Measurements from ENCODE around the gene PBX1.

Gene PBX1

DNA sequence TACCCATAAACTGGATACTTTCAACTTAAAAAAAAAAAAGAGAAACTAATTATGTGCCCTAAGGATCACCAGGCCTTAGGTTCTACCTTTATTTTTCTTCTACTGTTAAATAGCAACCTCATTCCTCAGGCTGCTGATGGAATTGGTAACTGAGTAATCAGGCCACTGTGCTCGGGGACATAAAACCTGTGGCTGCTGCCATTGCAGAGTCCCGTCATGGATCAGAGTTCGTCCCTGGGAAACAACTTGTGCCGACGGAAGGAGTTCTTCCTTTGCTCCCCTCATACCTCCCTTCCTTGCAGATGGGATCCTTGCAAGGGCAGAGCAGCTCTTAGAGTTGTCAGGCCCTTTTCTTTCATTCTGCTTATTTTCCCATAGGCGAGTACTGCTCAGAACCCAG, 123.6 kb downstream of the PBX1 start:
- TF ChIP-seq, protein P1, sequence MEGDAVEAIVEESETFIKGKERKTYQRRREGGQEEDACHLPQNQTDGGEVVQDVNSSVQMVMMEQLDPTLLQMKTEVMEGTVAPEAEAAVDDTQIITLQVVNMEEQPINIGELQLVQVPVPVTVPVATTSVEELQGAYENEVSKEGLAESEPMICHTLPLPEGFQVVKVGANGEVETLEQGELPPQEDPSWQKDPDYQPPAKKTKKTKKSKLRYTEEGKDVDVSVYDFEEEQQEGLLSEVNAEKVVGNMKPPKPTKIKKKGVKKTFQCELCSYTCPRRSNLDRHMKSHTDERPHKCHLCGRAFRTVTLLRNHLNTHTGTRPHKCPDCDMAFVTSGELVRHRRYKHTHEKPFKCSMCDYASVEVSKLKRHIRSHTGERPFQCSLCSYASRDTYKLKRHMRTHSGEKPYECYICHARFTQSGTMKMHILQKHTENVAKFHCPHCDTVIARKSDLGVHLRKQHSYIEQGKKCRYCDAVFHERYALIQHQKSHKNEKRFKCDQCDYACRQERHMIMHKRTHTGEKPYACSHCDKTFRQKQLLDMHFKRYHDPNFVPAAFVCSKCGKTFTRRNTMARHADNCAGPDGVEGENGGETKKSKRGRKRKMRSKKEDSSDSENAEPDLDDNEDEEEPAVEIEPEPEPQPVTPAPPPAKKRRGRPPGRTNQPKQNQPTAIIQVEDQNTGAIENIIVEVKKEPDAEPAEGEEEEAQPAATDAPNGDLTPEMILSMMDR (IDR thresholded peaks at IDR 0.05; ENCODE audit: low read depth, low read length, missing control alignments), result no peak
- DNase-seq (ENCODE audit: low read depth), result no peak
- H3K4me3 ChIP-seq (ENCODE audit: low read depth, low read length), result no peak overlapping the region

GRCh38 chr1:164683235-164683634, 124.3 kb downstream of the PBX1 start:
- no peak for DNase-seq (ENCODE audit: low read depth)
- H3K4me3 ChIP-seq (ENCODE audit: low read depth, low read length), result no peak overlapping the region
- TF ChIP-seq, protein P1 (IDR thresholded peaks at IDR 0.05; ENCODE audit: low read depth, low read length, missing control alignments), result no peak

GRCh38 chr1:164685266-164686035, 126.5 kb downstream of the PBX1 start:
- TF ChIP-seq, protein P1 (IDR thresholded peaks at IDR 0.05; ENCODE audit: low read depth, low read length, missing control alignments), result no peak
- H3K4me3 ChIP-seq (ENCODE audit: low read depth, low read length), result no peak overlapping the region
- no peak for DNase-seq (ENCODE audit: low read depth)

- TF ChIP-seq, protein P1 (IDR thresholded peaks at IDR 0.05; ENCODE audit: low read depth, low read length, missing control alignments), result no peak
- H3K4me3 ChIP-seq (ENCODE audit: low read depth, low read length), result no peak overlapping the region
- no peak for DNase-seq (ENCODE audit: low read depth)
These were observed 128.8 kb downstream of the PBX1 start for GRCh38 chr1:164687777-164688176.

GRCh38 chr1:164688791-164689190, 129.8 kb downstream of the PBX1 start:
- no peak for DNase-seq (ENCODE audit: low read depth)
- TF ChIP-seq, protein P1 (IDR thresholded peaks at IDR 0.05; ENCODE audit: low read depth, low read length, missing control alignments), result no peak
- H3K4me3 ChIP-seq (ENCODE audit: low read depth, low read length), result no peak overlapping the region

GRCh38 chr1:164689672-164690511, 130.9 kb downstream of the PBX1 start:
- DNase-seq (ENCODE audit: low read depth), result no peak
- H3K4me3 ChIP-seq (ENCODE audit: low read depth, low read length), result no peak overlapping the region
- TF ChIP-seq, protein P1 (IDR thresholded peaks at IDR 0.05; ENCODE audit: low read depth, low read length, missing control alignments), result no peak
